ENCODE results near the gene AASDHPPT. TPM values are rescaled to one million over a fixed set of nuclear protein-coding genes. Genes with fewer than 3 reads are reported as not detected.
"Not testable (repeated sequence)": the region's sequence is repeated elsewhere in the genome, so short reads cannot be mapped to it uniquely, and the experiment has no call there.

AASDHPPT gene
- total and polyA plus RNA-seq, 12 donors: 13.8 to 97.2 (median 39.8) TPM

DNA sequence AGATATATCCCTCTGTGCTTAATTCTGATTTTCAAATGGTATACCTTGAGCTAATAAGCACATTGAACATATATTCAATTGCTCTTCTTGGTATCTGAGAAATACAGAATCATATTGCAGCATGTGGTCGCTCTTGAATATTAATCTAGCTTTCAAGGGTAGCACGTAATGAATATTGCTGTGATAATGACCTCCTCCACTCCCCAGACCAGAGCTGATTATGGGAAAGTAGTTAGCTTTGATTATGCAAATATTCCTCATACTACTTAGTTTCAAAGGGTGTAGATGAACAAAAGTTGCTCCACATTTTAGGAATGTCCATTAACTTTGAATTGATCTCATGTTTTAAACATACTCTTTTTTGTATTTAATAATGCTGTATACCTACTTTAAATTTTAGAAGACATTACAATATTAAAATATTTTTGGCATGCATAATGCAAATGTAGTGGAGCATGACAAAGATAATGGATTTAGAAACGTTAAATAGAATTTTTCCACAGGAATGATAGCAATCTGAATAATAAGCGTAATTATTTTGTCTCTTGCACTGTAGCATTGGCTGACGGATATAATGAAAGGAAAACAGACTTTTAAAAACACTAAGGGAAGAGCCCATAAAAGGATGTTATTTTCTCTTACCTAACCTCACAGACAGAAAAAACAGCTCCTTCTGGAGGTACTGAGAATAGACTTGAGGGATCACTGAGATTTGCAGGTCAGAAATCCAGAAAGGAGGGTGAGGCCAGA is 27.6 kb upstream of the AASDHPPT start:
- DNase-seq: no peak
- Histone ChIP-seq H3K9me3 (replicated peaks in 1 of 3) (no peaks in the 10 kb centered on the region), H3K4me3 (no peak overlapping the region), H3K27me3 (no peaks in the 10 kb centered on the region), H3K36me3 (replicated peaks in 1 of 2) (no peaks in the 10 kb centered on the region), H3K27ac (no peak overlapping the region), H3K4me1 (replicated peaks in 1 of 2) (peaks cover 0 to 7% of the 10 kb centered on the region in 2 donors)
- intact Hi-C loops (cut with DNase I): no loop called here
- no peak for TF ChIP-seq POLR2A (IDR thresholded peaks at IDR 0.05)
- TF ChIP-seq, protein P1, sequence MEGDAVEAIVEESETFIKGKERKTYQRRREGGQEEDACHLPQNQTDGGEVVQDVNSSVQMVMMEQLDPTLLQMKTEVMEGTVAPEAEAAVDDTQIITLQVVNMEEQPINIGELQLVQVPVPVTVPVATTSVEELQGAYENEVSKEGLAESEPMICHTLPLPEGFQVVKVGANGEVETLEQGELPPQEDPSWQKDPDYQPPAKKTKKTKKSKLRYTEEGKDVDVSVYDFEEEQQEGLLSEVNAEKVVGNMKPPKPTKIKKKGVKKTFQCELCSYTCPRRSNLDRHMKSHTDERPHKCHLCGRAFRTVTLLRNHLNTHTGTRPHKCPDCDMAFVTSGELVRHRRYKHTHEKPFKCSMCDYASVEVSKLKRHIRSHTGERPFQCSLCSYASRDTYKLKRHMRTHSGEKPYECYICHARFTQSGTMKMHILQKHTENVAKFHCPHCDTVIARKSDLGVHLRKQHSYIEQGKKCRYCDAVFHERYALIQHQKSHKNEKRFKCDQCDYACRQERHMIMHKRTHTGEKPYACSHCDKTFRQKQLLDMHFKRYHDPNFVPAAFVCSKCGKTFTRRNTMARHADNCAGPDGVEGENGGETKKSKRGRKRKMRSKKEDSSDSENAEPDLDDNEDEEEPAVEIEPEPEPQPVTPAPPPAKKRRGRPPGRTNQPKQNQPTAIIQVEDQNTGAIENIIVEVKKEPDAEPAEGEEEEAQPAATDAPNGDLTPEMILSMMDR (IDR thresholded peaks at IDR 0.05): no peak
- WGBS, 4 donors: 76 to 81% (median 79%) methylated on average over 5 of the region's 5 CpGs

DNA sequence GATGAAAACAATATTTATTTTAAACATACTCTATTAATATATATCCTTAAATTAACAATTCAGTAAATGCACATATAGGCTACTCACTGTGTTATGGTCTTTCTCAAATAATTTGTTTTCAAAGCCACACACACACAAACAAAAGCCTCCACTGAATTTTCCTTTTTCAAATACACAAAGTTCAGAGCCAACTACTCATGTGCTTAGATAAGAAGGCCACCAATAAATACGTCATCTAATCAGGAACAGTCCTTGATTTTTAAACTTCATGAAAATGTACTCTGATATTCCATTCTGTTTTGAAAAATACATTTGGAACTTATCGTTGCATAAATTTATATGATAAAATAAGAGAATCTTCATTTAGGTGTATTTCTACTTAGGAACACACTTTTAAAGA is 26.4 kb upstream of the AASDHPPT start:
- intact Hi-C loops (cut with DNase I): no loop called here
- peaks cover 0 to 7% of the 10 kb centered on the region in 2 donors for H3K4me1 ChIP-seq (replicated peaks in 1 of 2)
- TF ChIP-seq POLR2A (IDR thresholded peaks at IDR 0.05): no peak
- TF ChIP-seq, protein P1 (IDR thresholded peaks at IDR 0.05): no peak
- H3K27ac ChIP-seq: no peak overlapping the region
- no peaks in the 10 kb centered on the region for H3K36me3 ChIP-seq (replicated peaks in 1 of 2)
- H3K27me3 ChIP-seq: no peaks in the 10 kb centered on the region
- no peak for DNase-seq
- no peak overlapping the region for H3K4me3 ChIP-seq
- 35 to 48% (median 42%) methylated on average over 2 of the region's 2 CpGs for WGBS, 4 donors
- no peaks in the 10 kb centered on the region for H3K9me3 ChIP-seq (replicated peaks in 1 of 3)

DNA sequence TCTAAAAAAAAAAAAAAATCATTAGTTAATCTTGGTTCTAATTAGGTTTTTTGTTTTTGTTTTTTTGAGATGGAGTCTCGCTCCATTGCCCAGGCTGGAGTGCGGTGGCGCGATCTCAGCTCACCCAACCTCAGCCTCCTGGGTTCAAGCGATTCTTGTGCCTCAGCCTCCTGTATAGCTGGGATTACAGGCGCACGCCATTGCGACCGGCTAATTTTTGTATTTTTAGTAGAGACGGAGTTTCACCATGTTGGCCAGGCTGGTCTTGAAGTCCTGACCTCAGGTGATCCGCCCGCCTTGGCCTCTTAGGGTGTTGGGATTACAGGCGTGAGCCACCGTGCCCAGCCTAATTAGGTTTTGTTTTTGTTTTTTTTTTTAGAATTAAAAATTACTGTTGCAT is 19.1 kb upstream of the AASDHPPT start:
- H3K27ac ChIP-seq; DNase-seq; H3K4me3 ChIP-seq; H3K27me3 ChIP-seq; H3K9me3 ChIP-seq (replicated peaks in 1 of 3); H3K36me3 ChIP-seq (replicated peaks in 1 of 2); H3K4me1 ChIP-seq (replicated peaks in 1 of 2); intact Hi-C loops (cut with DNase I): not testable (repeated sequence)
- whole genome bisulfite sequencing, 4 donors: 90 to 99% (median 97%) methylated on average over 14 of the region's 14 CpGs

DNA sequence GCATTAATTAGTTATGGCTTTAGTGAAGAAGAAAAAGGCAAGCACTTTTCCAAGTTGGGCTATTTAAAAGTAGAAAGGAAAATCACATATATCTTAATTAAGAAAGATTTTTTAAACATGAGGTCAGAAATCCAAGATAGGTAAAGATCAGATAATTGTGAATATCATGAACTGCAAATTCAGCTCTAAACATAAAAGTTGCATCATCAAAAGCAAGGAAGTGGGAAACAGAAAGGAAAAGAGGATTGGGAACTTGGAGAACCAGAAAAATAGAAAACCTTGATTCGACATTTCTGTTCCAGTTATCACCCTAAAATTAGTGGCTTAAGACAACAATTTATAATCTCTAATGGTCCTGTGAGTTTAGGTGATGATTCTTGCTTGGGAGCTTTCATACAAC is 17.8 kb upstream of the AASDHPPT start:
- 89 to 100% (median 96%) methylated on average over 1 of the region's 1 CpG for WGBS, 4 donors
- Histone ChIP-seq H3K4me1 (replicated peaks in 1 of 2) (no peaks in the 10 kb centered on the region), H3K27me3 (no peaks in the 10 kb centered on the region), H3K4me3 (no peak overlapping the region), H3K36me3 (replicated peaks in 1 of 2) (no peaks in the 10 kb centered on the region), H3K9me3 (replicated peaks in 1 of 3) (no peaks in the 10 kb centered on the region), H3K27ac (no peak overlapping the region)
- TF ChIP-seq POLR2A (IDR thresholded peaks at IDR 0.05): no peak
- TF ChIP-seq, protein P1 (IDR thresholded peaks at IDR 0.05): no peak
- no peak for DNase-seq
- intact Hi-C loops (cut with DNase I): no loop called here

DNA sequence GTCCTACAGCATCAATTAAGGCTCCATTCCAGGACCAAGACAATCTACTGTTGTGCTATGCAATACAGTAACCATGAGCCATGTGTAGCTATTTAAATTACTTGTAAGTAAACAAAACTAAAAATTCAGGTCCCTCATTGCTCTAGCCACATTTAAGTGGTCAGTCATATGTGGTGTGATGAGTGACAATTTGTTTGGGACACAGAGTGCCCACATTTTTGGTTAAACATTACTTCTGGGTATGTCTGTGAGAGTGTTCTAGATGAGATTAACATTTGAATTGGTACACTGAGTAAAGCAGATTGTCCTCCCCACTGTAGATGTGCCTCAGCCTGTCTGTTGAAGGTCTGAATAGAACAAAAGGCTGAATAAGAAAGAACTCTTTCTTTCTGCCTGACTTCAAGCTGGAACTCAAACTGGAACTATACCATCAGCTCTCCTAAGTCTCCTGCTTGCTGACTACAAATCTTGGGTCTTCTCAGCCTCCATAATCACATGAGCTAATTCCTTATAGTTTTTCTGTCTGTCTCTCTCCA is 16.1 kb upstream of the AASDHPPT start:
- intact Hi-C loops (cut with DNase I): no loop called here
- Histone ChIP-seq H3K4me1 (replicated peaks in 1 of 2) (no peaks in the 10 kb centered on the region), H3K9me3 (replicated peaks in 1 of 3) (no peaks in the 10 kb centered on the region), H3K36me3 (replicated peaks in 1 of 2) (no peaks in the 10 kb centered on the region), H3K27me3 (no peaks in the 10 kb centered on the region), H3K27ac (no peak overlapping the region), H3K4me3 (no peak overlapping the region)
- TF ChIP-seq POLR2A (IDR thresholded peaks at IDR 0.05): no peak
- TF ChIP-seq, protein P1 (IDR thresholded peaks at IDR 0.05): no peak
- DNase-seq: no peak

Measured in adrenal gland (tissue), 12 donors.